DMS53 treated with DMSO at 0.1 percent for 48 hours (cell line): ENCODE data around the gene JAKMIP2.
A peak's percentile ranks its signal among the peaks of the same experiment; 100 is the strongest.
"Not testable (repeated sequence)": the region's sequence is repeated elsewhere in the genome, so short reads cannot be mapped to it uniquely, and the experiment has no call there.

ENCODE experiments used
- DNase-seq: peaks from one replicate; lab custom pipeline; 2025; ENCODE audit not compliant: unreplicated experiment; lab: John Stamatoyannopoulos, UW

JAKMIP2 gene

DNA sequence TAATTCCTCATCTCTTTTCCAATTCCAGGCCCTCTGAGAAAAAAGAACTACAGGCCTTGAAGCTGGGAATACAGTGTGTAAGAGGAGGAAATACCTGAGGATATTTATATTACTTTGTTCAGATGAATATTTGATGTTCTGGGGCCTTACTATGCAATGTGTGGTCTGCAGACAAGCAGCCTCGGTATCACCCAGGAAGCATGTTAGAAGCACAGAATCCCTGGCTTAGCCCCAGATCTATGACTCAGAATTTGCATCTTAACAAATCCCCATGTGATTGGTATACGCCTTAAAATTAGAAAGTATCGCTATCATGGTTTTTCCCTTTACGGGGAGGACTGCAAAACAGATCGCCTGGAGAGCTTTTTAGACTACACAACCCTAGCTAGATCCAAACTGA, 121.0 kb downstream of the JAKMIP2 start:
- no peak for DNase-seq

DNA sequence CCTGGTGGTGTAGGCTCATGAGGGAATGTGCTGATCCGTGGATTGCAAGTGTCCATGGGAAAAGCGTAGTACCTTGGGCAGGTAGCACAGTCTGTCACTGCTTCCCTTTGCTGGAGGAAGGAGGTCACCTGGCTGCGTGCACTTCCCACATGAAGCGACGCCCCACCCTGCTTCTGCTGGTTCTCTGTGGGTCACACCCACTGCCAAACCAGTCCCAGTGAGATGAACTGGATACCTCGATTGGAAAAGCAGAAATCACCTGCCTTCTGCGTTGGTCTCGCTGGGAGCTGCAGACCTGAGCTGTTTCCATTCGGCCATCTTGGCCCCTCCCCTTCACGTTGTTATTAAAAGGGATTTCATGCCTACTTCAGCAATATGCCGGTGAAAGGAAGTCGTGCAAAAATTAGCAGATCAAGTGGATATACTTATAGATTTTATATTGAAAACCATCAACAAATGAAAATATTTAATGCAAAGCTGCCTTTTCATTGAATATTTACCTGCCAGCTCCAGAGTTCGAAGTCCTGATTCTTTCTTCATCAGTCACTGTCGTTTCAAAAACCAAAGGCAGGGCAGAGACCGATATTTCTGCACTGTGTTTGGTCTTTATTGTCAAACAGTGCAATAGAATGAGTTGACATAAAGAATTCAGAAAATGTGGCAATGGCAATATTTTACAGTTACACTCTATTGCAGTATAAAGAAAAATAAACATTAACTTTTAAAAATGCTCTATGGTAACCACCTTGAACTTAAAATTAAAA, 123.2 kb downstream of the JAKMIP2 start:
- no peak for DNase-seq

GRCh38 chr5:147658293-147658932, 124.1 kb downstream of the JAKMIP2 start:
- DNase-seq: no peak

- DNase-seq: no peak
Observed at GRCh38 chr5:147648597-147648996, 133.9 kb downstream of the JAKMIP2 start.

DNA sequence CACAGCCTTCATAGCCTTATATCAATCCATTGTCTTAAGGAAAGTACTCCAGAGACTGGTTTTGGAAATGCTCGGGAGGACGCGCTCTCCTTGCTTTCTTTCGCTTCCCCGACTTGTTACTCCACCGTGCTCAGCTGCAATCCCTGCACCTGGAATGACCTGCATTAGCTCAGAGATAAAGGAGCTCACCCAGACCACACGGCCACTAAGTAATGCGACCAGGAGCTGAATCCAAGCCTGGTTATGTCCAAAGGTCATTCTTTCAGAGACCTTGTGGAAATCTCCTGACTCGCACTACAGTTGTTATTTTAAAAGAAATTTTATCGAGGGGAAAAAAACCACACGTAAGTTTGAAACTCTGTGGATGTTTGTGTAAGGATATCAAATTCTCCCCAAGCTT, 137.3 kb downstream of the JAKMIP2 start:
- no peak for DNase-seq

- no peak for DNase-seq
Observed at GRCh38 chr5:147644460-147644859, 138.1 kb downstream of the JAKMIP2 start.

DNA sequence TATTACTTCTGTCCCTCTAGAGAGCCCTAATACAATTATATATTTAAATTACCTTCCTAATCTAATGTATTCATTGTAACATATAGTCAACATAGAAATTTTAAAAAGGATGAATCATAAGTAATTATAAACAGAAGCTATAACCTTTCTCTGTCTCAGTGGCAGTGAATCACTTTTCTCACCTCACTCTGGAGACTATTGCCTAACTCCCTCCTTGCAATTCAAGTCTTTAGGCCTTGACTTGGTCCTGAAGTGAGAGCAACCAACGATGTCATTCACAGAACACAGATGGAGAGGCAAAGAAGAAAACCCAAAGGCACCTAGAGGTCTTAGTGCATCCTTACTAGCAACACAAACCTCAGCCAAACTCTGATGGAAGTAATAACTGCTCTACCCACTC, 139.4 kb downstream of the JAKMIP2 start:
- no peak for DNase-seq

- DNase-seq: no peak
Observed at GRCh38 chr5:147642666-147643065, 139.9 kb downstream of the JAKMIP2 start.

GRCh38 chr5:147639321-147639720, 143.2 kb downstream of the JAKMIP2 start:
- no peak for DNase-seq

- DNase-seq: no peak
Observed at GRCh38 chr5:147636729-147636984, 145.9 kb downstream of the JAKMIP2 start.

- DNase-seq: no peak
Observed at GRCh38 chr5:147635882-147636728, 146.4 kb downstream of the JAKMIP2 start.

DNA sequence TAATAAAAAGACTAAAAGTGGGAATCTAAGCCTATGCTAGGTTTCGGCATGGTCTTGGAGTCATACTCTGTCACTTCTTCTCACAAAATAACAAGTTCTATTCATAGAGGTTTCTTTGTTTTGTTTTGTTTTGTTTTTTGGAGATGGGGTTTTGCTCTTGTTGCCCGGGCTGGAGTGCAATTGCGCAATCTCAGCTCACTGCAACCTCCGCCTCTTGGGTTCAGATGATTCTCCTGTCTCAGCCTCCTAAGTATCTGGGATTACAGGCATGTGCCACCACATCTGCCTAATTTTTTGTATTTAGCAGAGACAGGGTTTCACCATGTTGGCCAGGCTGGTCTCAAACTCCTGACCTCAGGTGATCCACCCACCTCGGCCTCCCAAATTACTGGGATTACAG, 147.1 kb downstream of the JAKMIP2 start:
- DNase-seq: not testable (repeated sequence)

- no peak for DNase-seq
Observed at GRCh38 chr5:147633173-147633572, 149.4 kb downstream of the JAKMIP2 start.

DNA sequence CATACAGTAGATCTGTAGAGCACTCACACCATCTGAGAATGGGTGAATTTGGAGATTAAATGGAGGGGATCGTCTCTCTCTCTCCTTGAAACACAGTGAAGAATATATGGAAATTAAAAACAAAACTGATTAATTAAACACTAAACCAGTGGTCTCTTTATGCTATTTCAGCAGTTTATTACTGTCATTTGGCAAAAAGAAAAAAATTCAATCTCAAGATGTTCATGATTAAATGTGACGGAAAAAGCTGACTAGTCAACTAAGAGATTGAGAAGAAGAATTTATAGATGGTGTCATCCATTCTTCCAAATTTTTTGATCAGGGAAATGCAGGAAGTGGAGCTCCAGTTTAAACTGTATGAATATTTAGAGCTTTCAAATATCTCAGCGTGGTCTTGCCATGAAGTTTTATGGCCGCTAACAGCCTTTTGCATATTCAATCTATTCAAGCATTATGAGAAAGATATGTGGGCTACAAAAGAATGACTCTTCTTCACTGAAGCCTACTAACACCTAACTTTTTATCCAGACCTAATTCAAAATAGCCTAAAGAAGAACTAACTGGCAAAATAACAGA, 151.0 kb downstream of the JAKMIP2 start:
- no peak for DNase-seq

- no peak for DNase-seq
Observed at GRCh38 chr5:147629196-147629595, 153.3 kb downstream of the JAKMIP2 start.

DNA sequence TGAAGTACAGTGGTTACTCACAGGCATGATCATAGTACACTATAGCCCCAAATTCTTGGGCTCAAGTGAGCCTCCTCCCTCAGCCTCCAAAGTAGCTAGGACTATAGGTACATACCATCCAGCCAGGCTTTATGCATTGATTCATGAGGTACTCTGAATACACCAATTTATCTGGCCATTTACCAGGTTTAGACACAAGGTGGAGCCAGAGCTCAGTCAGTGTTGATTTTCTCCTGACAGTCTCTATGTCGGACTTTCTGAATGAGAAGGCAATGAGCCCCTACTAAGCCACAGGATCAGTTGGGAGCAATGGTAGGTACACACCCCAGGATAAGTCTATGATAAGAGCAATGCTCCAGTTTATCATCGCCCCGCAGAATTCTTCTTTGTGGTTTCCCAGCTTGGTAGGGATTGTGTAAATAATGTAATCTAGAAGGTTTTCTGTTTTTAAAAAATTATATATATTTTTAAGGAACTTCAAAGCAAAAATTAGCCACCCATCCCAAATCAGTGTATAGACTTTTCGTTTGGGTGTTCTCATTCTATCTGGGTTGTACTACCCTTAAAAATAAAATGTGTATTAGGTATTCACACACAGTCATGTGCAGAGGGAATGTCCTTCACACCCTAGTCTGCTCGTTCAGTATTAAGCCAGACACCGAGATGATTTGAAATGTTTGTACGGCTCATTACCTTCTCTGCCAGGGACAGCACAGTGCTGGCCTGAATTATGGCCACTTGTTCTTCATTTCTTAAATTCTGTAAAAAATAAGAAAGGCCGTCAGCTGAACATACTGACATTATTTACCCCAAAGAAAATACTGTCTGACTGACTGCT, 154.3 kb downstream of the JAKMIP2 start:
- DNase-seq: peak; percentile 78

DNA sequence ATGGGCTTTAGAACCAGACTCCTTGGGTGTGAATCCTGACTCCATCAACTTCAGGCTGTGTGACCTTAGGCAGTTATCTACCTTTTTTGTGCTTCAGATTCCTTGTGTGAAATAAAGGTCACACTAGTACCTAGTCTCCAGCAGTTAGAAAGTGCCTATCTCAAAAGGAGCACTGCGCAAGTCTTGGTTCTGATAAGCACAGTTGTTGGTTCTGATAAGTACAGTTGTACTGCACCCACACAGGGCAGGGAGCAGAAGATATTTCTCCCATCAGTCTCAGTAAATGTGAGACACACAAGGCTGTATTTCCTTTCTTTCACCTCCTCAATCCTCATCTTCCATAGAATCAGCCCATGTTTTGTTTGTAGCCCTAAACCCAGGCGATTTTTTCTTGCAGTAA, 156.1 kb downstream of the JAKMIP2 start:
- no peak for DNase-seq

- DNase-seq: no peak
Observed at GRCh38 chr5:147621016-147621415, 161.5 kb downstream of the JAKMIP2 start.

GRCh38 chr5:147619281-147619878, 163.1 kb downstream of the JAKMIP2 start:
- DNase-seq: no peak

DNA sequence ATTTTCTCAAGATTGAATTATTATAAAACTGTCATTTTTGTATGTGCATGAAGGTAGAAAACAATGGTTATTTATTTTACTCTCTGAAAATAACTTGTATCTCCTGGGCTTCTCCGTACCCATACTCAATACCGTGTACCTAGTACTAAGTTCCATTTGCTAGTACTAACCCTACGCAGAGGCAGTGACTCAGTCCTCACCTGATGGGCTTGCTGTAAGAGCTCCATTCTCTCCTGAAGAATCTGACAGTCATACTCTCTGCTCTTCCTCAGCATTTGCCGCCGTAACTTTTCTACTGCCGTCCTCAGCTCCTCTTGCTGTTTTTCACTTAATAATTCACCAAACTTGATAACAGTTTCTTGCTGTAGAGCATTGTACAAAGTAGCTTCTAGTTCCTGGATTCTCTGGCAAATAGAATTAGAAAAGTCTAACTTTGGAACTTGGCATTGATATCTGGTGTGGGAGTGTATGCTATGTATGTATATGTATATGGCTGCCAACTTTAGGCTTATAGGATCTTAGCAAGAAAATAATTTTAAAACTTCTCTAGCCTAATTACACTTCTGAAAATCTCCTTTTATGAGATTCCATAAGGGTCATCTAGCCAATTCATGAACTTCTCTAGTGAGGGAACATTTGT, 164.7 kb downstream of the JAKMIP2 start:
- no peak for DNase-seq
